SU-DHL-6 (cell line): ENCODE measurements around the gene UBAP1.

Experiments
- H2AFZ ChIP-seq: fragments of 200-600 bp; sonication (generic); 2 replicates; pipeline ENCODE4 v1.6.1; 2014; ENCODE audit warnings: low read depth, mild to moderate bottlenecking, moderate library complexity, mixed read lengths, antibody characterized with exemption, low read length; ENCODE audit not compliant: severe bottlenecking
- H3F3A ChIP-seq: fragments of 200-600 bp; shearing (Covaris generic); 2 replicates; pipeline ENCODE4 v1.6.0; 2016; ENCODE audit warnings: antibody characterized with exemption, mild to moderate bottlenecking; ENCODE audit not compliant: insufficient read depth
- H3K27ac ChIP-seq: fragments of 200-600 bp; sonication (generic); 2 replicates; pipeline ENCODE4 v1.5.1; 2016; ENCODE audit warnings: low read depth, mild to moderate bottlenecking, low read length, moderate library complexity, mixed read lengths
- H3K27me3 ChIP-seq: fragments of 200-600 bp; sonication (generic), shearing (Covaris generic); 2 replicates; pipeline ENCODE4 v1.6.0; 2014; ENCODE audit warnings: mild to moderate bottlenecking, low read length
- H3K36me3 ChIP-seq: fragments of 200-600 bp; sonication (generic); 2 replicates; pipeline ENCODE4 v1.6.1; 2014; ENCODE audit warnings: mild to moderate bottlenecking, low read length, mixed read lengths
- H3K4me2 ChIP-seq: fragments of 300-600, 200-600 bp; shearing (Covaris generic), sonication (generic); 2 replicates; pipeline ENCODE4 v1.6.0; 2014; ENCODE audit warnings: low read length, low read depth, mild to moderate bottlenecking; ENCODE audit not compliant: poor library complexity, severe bottlenecking
- H3K4me3 ChIP-seq: fragments of 200-600 bp; sonication (generic); 2 replicates; pipeline ENCODE4 v1.5.1; 2014; ENCODE audit warnings: antibody characterized with exemption, low read length, mild to moderate bottlenecking, mixed read lengths; ENCODE audit not compliant: insufficient read depth, poor library complexity, severe bottlenecking
- H3K79me2 ChIP-seq: fragments of 200-600 bp; sonication (generic); 2 replicates; pipeline ENCODE4 v1.6.1; 2014; ENCODE audit warnings: mild to moderate bottlenecking, low read length, moderate library complexity; ENCODE audit not compliant: insufficient read depth
- H3K9ac ChIP-seq: fragments of 200-600 bp; sonication (generic); 2 replicates; pipeline ENCODE4 v1.7.0; 2014; ENCODE audit warnings: mild to moderate bottlenecking, low read length
- H3K9me2 ChIP-seq: fragments of 200-600 bp; sonication (generic); replicated peaks from 2 replicates; pipeline ENCODE4 v1.6.1; 2014; ENCODE audit warnings: low read length; ENCODE audit not compliant: insufficient read depth
- H3K9me3 ChIP-seq: fragments of 200-600 bp; sonication (generic); 2 replicates; pipeline ENCODE4 v1.6.1; 2014; ENCODE audit warnings: low read length, mixed read lengths; ENCODE audit not compliant: insufficient read depth
- H4K20me1 ChIP-seq: fragments of 200-600 bp; sonication (generic); 2 replicates; pipeline ENCODE4 v1.6.1; 2014; ENCODE audit warnings: low read depth, mild to moderate bottlenecking, antibody characterized with exemption, low read length, moderate library complexity, mixed read lengths
- CTCF ChIP-seq: fragments of 200-600 bp; sonication (generic); IDR thresholded peaks from one replicate; pipeline ENCODE4 v1.5.1; 2017; ENCODE audit warnings: antibody characterized with exemption, mild to moderate bottlenecking, low read length, moderate library complexity; ENCODE audit not compliant: insufficient read depth, poor library complexity, severe bottlenecking
- EZH2phosphoT487 ChIP-seq: fragments of 200-600 bp; sonication (generic), shearing (Covaris generic); conservative IDR thresholded peaks from 2 replicates; pipeline ENCODE4 v1.6.1; 2018; ENCODE audit warnings: mild to moderate bottlenecking, antibody characterized with exemption, low read length, moderate library complexity, mixed read lengths

The UBAP1 gene

GRCh38 chr9:34177593-34178435 lies 1.0 kb upstream of the UBAP1 start:
- H3K27ac ChIP-seq, result no peak overlapping the region

GRCh38 chr9:34179213-34180136 lies 632 bp downstream of the UBAP1 start:
- Histone ChIP-seq H3K9ac (peak overlapping the region; percentile 69), H3K9me2 (no peaks in the 10 kb centered on the region), H3K79me2 (peaks cover 59% of the 10 kb centered on the region), H3K27me3 (no peaks in the 10 kb centered on the region), H3K4me3 (peak overlapping the region; percentile 77), H3K4me2 (peak overlapping the region; percentile 89), H4K20me1 (no peaks in the 10 kb centered on the region), H3K36me3 (no peaks in the 10 kb centered on the region), H3K27ac (peak overlapping the region; percentile 49), H3K9me3 (no peaks in the 10 kb centered on the region), H3F3A (no peaks in the 10 kb centered on the region), H2AFZ (peak overlapping the region; percentile 72)
- TF ChIP-seq EZH2phosphoT487, result no peak
- no peak for TF ChIP-seq CTCF

More at GRCh38 chr9:34177593-34178435, 1.0 kb upstream of the UBAP1 start:
- no peaks in the 10 kb centered on the region for H4K20me1 ChIP-seq
- H3F3A ChIP-seq, result no peaks in the 10 kb centered on the region
- TF ChIP-seq CTCF, result no peak
- TF ChIP-seq EZH2phosphoT487, result no peak
- no peaks in the 10 kb centered on the region for H3K9me3 ChIP-seq
- peak overlapping the region; percentile 72 for H2AFZ ChIP-seq
- peaks cover 44% of the 10 kb centered on the region for H3K79me2 ChIP-seq
- H3K27me3 ChIP-seq, result no peaks in the 10 kb centered on the region
- H3K4me2 ChIP-seq, result peak overlapping the region; percentile 89
- peak overlapping the region; percentile 69 for H3K9ac ChIP-seq
- H3K9me2 ChIP-seq, result no peaks in the 10 kb centered on the region
- H3K4me3 ChIP-seq, result peak overlapping the region; percentile 77
- no peaks in the 10 kb centered on the region for H3K36me3 ChIP-seq

GRCh38 chr9:34185778-34186551 lies 7.1 kb downstream of the UBAP1 start:
- Histone ChIP-seq H4K20me1 (peaks cover 11% of the 10 kb centered on the region; the same call in 1 of the 2 replicates), H3K9ac (no peak overlapping the region), H3K9me3 (no peaks in the 10 kb centered on the region), H3K79me2 (peaks cover 96% of the 10 kb centered on the region), H3K4me2 (no peak overlapping the region), H3K4me3 (no peak overlapping the region), H2AFZ (no peak overlapping the region), H3F3A (peaks cover 9% of the 10 kb centered on the region; the same call in 1 of the 2 replicates), H3K36me3 (peaks cover 8% of the 10 kb centered on the region; the same call in 1 of the 2 replicates), H3K27me3 (no peaks in the 10 kb centered on the region), H3K9me2 (no peaks in the 10 kb centered on the region), H3K27ac (no peak overlapping the region)
- no peak for TF ChIP-seq CTCF
- no peak for TF ChIP-seq EZH2phosphoT487
